DMS53 (cell line): ENCODE data around the gene USP17L20.
"Not testable (repeated sequence)": the region's sequence is repeated elsewhere in the genome, so short reads cannot be mapped to it uniquely, and the experiment has no call there.

Experiments used
- DNase-seq: peaks from one replicate; lab custom pipeline; 2025; lab: John Stamatoyannopoulos, UW

USP17L20 gene, protein sequence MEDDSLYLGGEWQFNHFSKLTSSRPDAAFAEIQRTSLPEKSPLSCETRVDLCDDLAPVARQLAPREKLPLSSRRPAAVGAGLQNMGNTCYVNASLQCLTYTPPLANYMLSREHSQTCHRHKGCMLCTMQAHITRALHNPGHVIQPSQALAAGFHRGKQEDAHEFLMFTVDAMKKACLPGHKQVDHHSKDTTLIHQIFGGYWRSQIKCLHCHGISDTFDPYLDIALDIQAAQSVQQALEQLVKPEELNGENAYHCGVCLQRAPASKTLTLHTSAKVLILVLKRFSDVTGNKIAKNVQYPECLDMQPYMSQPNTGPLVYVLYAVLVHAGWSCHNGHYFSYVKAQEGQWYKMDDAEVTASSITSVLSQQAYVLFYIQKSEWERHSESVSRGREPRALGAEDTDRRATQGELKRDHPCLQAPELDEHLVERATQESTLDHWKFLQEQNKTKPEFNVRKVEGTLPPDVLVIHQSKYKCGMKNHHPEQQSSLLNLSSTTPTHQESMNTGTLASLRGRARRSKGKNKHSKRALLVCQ

DNA sequence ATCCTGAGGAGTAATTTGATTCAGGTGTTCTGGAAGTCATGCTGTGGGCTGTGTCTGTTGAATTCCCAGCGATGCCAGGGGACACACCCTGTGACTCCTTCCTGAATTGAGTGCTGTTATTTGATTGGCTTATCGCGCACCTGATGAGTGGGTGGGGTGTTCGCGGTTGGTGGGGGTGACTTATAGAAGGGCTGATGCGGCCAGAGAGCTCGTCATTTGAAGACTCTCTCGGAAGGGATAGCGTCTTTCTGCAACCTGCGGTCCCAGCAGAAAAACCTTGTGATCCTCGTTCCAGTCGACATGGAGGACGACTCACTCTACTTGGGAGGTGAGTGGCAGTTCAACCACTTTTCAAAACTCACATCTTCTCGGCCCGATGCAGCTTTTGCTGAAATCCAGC is at the start of gene USP17L20:
TSS of gene USP17L20 (plus strand) at position 301 of the 400 bp plus-strand sequence. CDS start at position 301, 0 bp downstream.
- DNase-seq = not testable (repeated sequence)

- DNase-seq = not testable (repeated sequence)
These were observed 47.6 kb upstream of the USP17L20 start, which contains the start of gene USP17L10 for GRCh38 chr4:9210357-9210756. TSS of gene USP17L10 (plus strand) at chr4:9210657. CDS start at chr4:9210657, 0 bp downstream.

- not testable (repeated sequence) for DNase-seq
These were observed 43.2 kb upstream of the USP17L20 start for GRCh38 chr4:9214701-9215100.

DNA sequence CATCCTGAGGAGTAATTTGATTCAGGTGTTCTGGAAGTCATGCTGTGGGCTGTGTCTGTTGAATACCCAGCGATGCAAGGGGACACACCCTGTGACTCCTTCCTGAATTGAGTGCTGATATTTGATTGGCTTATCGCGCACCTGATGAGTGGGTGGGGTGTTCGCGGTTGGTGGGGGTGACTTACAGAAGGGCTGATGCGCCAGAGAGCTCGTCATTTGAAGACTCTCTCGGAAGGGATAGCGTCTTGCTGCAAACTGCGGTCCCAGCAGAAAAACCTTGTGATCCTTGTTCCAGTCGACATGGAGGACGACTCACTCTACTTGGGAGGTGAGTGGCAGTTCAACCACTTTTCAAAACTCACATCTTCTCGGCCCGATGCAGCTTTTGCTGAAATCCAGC is 42.8 kb upstream of the USP17L20 start, which contains the start of gene USP17L11:
TSS of gene USP17L11 (plus strand) at position 301 of the 400 bp plus-strand sequence. CDS start at position 301, 0 bp downstream.
- DNase-seq = not testable (repeated sequence)

GRCh38 chr4:9219852-9220251 is 38.1 kb upstream of the USP17L20 start, which contains the start of gene USP17L12:
TSS of gene USP17L12 (plus strand) at chr4:9220152. CDS start at chr4:9220152, 0 bp downstream.
- DNase-seq = not testable (repeated sequence)

GRCh38 chr4:9224596-9224995 is 33.3 kb upstream of the USP17L20 start, which contains the start of gene USP17L13:
TSS of gene USP17L13 (plus strand) at chr4:9224896. CDS start at chr4:9224896, 0 bp downstream.
- DNase-seq = not testable (repeated sequence)

DNA sequence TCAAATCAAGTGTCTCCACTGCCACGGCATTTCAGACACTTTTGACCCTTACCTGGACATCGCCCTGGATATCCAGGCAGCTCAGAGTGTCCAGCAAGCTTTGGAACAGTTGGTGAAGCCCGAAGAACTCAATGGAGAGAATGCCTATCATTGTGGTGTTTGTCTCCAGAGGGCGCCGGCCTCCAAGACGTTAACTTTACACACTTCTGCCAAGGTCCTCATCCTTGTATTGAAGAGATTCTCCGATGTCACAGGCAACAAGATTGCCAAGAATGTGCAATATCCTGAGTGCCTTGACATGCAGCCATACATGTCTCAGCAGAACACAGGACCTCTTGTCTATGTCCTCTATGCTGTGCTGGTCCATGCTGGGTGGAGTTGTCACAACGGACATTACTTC is 27.7 kb upstream of the USP17L20 start:
- not testable (repeated sequence) for DNase-seq

- not testable (repeated sequence) for DNase-seq
These were observed 23.8 kb upstream of the USP17L20 start, which contains the start of gene USP17L15 for GRCh38 chr4:9234085-9234484. TSS of gene USP17L15 (plus strand) at chr4:9234385. CDS start at chr4:9234385, 0 bp downstream.

- DNase-seq = not testable (repeated sequence)
These were observed 19.5 kb upstream of the USP17L20 start for GRCh38 chr4:9238461-9238860.

DNA sequence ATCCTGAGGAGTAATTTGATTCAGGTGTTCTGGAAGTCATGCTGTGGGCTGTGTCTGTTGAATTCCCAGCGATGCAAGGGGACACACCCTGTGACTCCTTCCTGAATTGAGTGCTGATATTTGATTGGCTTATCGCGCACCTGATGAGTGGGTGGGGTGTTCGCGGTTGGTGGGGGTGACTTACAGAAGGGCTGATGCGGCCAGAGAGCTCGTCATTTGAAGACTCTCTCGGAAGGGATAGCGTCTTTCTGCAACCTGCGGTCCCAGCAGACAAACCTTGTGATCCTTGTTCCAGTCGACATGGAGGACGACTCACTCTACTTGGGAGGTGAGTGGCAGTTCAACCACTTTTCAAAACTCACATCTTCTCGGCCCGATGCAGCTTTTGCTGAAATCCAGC is 14.3 kb upstream of the USP17L20 start, which contains the start of gene USP17L17:
TSS of gene USP17L17 (plus strand) at position 301 of the 400 bp plus-strand sequence. CDS start at position 301, 0 bp downstream.
- not testable (repeated sequence) for DNase-seq

DNA sequence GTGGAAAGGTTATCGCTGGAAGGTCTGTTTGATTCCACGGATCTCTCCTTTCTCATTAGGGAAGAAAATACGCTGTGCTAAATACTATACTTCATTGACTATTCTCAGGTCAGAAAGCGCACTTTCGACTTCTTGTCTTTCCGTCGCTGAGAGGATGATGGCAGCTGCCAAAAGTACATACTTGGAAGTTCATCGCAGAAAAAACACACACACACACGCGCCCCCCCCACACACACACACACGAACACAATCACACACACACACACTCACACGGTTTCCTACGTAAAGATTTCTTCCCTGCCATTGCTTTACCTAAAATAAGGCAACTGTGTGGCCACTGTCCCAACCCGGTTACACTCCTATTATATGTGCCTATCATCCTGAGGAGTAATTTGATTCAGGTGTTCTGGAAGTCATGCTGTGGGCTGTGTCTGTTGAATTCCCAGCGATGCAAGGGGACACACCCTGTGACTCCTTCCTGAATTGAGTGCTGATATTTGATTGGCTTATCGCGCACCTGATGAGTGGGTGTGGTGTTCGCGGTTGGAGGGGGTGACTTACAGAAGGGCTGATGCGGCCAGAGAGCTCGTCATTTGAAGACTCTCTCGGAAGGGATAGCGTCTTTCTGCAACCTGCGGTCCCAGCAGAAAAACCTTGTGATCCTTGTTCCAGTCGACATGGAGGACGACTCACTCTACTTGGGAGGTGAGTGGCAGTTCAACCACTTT is 9.8 kb upstream of the USP17L20 start, which contains the start of gene USP17L18:
TSS of gene USP17L18 (plus strand) at position 678 of the 728 bp plus-strand sequence. CDS start at position 678, 0 bp downstream.
- not testable (repeated sequence) for DNase-seq

DNA sequence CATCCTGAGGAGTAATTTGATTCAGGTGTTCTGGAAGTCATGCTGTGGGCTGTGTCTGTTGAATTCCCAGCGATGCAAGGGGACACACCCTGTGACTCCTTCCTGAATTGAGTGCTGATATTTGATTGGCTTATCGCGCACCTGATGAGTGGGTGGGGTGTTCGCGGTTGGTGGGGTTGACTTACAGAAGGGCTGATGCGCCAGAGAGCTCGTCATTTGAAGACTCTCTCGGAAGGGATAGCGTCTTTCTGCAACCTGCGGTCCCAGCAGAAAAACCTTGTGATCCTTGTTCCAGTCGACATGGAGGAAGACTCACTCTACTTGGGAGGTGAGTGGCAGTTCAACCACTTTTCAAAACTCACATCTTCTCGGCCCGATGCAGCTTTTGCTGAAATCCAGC is 4.8 kb upstream of the USP17L20 start, which contains the start of gene USP17L19:
TSS of gene USP17L19 (plus strand) at position 301 of the 400 bp plus-strand sequence. CDS start at position 301, 0 bp downstream.
- not testable (repeated sequence) for DNase-seq

- DNase-seq = not testable (repeated sequence)
These were observed 4.6 kb downstream of the USP17L20 start, which contains the start of gene USP17L21 for GRCh38 chr4:9262572-9262971. TSS of gene USP17L21 (plus strand) at chr4:9262872. CDS start at chr4:9262872, 0 bp downstream.

DNA sequence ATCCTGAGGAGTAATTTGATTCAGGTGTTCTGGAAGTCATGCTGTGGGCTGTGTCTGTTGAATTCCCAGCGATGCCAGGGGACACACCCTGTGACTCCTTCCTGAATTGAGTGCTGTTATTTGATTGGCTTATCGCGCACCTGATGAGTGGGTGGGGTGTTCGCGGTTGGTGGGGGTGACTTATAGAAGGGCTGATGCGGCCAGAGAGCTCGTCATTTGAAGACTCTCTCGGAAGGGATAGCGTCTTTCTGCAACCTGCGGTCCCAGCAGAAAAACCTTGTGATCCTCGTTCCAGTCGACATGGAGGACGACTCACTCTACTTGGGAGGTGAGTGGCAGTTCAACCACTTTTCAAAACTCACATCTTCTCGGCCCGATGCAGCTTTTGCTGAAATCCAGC is 9.4 kb downstream of the USP17L20 start, which contains the start of gene USP17L22:
TSS of gene USP17L22 (plus strand) at position 301 of the 400 bp plus-strand sequence. CDS start at position 301, 0 bp downstream.
- not testable (repeated sequence) for DNase-seq

GRCh38 chr4:9271719-9272118 is 13.8 kb downstream of the USP17L20 start:
- DNase-seq = not testable (repeated sequence)
